H54 (cell line): Measurements from ENCODE around the gene CHD6.

Experiments used
- DNase-seq: peaks from one replicate; pipeline ENCODE4 v3.0.0; 2011; ENCODE audit warnings: low spot score, mixed read lengths; ENCODE audit not compliant: insufficient read length
- FAIRE-seq: peaks from 3 replicates; lab custom pipeline; 2011; peaks lifted over from hg19 to GRCh38; lab: Jason Lieb, UNC
- POLR2A ChIP-seq: IDR thresholded peaks from 2 replicates; pipeline ENCODE4 v1.6.1; 2011; ENCODE audit warnings: low read depth, mild to moderate bottlenecking, low read length

CHD6 gene

DNA sequence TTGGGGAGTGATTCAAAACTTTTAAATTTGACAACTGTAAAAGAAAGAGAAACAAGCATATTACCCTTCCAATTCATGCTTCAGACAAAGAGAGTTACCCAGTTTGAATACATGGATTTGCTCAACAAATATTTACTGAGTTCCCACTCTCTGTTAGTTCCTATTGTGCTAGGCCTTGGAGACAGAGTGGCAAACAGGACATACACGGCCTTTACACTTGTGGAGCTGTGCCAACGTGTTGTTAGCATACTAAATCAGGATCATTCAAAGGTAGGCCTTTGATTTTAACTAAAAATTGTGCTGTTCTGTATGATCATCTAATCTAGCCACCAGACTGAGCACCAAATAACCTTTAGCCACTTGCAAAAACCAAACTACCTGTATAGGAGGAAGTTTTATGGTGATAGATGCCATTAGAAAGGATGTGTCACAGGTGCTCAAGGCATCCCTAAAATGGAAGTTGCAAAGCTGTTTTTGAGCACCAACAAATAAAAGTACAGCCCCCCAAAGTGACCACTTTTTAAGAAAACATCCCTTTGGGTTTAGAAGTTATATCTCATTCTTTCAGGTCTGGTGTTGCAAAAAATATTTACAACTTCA, 84.5 kb downstream of the CHD6 start:
- FAIRE-seq: no peak

DNA sequence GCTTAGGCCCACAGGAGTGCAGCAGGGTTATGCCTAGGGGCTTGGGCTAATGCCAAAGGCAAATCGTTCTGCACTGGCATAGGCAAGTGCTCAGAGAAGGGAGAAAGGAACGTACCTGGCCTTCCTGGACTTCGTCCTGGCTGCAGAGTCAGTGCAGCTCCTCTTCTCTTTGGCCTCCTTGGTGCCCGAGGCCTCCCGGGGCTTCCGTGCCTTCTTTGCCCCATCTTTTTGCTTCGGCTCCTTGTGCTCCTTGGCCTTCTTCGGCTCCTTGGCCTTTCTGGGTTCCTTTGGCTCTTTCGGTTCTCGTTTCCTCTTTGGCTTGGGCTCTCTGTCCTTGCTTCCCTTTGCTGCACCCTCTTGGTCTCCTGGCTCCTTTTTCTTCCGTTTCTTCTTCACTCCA, 85.2 kb downstream of the CHD6 start:
- FAIRE-seq (no peak), DNase-seq (no peak)
- no peak for TF ChIP-seq POLR2A

More for the DNA sequence above, 84.5 kb downstream of the CHD6 start:
- no peak for DNase-seq
- TF ChIP-seq POLR2A: no peak

DNA sequence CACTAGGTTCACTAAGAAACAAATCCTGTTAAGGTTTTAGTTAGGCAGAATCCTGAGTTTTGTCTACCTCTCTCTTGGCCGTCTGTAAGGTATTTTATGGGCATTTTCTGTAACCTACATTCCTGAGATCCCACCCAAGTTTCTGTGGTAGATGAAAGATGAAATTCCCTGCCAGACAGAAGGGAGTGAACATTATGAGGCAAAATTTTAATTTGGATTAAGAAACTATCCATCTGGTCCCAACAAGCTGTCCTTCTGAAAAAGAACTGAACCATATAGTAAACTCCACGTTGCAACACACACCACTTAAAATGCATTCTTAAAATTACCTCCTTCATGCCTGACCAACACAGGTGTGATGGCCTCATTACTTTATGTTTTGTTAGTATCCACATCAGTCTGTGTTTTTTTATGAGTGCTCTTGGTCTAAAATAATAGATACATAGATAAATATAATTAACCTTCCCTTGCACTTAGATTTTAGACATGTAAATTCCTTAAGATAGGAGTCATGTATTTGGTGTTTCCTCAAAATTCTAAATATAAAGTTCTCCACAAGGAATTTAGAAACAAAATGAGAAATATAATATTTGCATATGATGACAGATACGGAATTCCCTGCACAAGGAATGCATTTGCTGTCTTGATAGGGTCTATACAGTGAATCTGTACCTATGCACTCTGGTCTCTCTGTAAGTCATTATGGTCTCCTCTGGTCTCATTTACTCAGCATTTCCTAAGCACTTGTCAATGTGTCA, 86.5 kb downstream of the CHD6 start:
- no peak for TF ChIP-seq POLR2A
- DNase-seq (no peak), FAIRE-seq (no peak)

DNA sequence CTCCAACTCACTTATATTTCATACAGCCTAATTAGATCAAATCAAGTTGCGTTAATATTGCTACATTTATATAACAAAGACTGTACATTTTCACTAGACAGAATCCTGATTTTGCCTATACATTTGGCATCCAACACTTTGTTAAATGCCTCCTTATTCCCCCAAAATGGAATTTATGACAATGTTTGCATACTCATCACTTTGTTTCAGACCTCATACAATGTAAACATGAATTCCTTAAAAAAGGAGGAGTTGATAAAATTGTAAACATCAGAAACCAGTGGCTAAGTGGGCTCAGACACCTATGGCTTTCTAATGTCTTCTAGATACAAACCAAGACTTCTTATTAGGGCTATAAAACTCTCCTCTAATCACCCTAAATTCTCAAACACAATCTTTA, 87.3 kb downstream of the CHD6 start:
- FAIRE-seq (no peak), DNase-seq (no peak)
- no peak for TF ChIP-seq POLR2A

DNA sequence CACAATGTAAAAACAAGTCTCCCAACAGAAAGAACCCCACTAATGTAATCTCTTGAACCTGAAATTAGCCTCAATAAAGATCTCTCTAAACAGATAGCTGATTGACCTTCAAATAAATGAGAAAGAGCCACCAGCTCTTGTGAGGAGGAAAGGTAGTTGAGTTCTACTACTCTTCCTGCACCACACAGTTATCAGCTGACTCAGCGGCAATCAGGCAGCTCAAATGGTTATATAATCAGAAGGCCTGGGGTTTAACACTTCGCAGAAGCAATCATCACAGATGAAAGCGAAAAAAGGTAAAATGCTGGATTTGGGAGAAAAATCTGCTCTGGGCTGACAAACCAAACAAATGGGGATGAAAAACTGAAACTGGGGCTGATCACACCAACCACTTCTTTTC, 91.8 kb downstream of the CHD6 start:
- FAIRE-seq: no peak

DNA sequence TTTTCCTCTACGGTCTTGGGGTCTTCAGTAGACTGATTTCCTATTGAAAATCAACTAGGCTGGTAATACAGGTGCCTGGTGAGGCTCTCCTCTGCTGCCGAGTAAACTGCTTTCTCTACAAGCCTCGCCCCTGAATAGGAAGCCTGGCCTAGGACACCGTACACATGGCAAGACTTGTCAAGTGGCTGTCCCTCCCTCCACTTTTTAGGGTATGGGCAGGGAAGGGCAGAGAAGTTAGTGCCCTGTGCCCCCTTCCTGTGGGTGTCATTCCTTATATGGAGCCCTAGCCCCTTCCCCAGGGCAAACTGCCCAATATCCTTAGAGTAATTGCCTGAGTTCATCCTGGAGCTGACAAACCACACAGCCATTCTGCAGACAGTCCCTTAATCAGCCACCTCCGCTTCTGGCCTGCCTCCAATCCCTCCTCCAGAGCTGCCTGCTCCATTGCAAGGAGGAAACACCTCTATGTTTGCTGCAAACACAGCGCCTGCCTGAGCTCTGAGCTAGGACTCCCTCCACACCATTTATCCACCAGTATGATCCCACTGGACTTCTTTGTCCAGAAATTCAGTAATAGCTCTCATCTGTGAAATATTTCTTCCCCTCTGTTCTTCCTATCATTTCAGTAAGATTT, 93.1 kb downstream of the CHD6 start:
- no peak for DNase-seq
- TF ChIP-seq POLR2A: no peak
- no peak for FAIRE-seq

More for the DNA sequence above, 91.8 kb downstream of the CHD6 start:
- no peak for TF ChIP-seq POLR2A
- DNase-seq: no peak

DNA sequence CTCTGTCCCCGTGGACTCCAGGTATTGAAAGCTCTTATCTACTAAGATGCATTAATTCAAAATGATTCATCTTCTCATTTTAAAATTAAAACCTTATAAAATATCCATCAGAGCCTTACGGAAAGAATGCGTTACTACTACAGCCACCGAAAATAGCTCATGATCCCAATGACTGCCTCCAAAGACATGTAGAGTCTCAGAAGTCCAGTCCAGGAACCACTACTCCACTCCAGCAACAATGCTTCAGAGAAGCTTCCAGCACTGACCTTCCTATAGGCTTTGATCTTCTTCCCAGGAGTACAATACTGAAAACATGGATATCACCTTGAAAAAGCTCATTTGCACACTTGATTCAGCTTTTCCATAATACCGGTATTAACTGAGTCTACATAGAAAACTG, 94.3 kb downstream of the CHD6 start:
- no peak for FAIRE-seq
- DNase-seq: no peak
- no peak for TF ChIP-seq POLR2A

DNA sequence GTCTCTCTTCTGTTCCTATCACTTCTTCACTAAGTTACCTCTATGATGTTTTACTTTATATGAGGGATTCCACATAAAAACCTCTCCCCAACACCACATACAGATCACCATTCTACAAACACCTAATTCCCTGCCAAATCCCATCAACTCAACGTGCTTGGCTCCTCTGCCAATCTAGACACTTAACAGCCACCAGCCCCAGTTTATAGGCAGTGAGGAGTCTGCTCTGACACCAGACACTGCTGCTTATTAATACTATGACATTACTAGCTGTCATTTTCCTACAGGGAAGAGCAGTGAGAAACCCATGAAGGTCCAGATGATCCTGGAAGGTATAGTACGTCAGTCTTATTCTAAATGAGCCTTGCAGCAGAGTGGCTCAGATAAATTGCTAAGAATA, 104.3 kb downstream of the CHD6 start:
- FAIRE-seq (no peak), DNase-seq (no peak)
- no peak for TF ChIP-seq POLR2A

DNA sequence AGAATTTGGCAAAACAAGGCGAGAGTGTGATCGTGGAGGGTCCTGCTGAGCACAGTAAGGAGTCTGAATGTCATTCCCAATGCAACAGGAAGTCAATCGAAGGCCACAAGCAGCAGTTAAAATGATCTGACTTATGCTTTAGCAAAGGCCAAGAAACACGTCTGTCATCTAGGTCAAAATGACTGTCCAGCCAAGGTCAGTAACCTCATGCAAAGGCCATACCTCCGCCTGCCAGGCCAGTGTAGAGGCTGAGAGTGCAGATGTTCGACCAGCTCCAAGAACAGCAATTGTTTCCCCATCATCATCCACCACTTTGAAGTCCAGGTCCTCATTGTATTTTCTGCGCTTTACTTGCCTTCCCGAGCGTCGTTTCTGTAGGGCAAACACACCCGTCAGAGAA, 105.6 kb downstream of the CHD6 start:
- DNase-seq (no peak), FAIRE-seq (no peak)
- TF ChIP-seq POLR2A: no peak

DNA sequence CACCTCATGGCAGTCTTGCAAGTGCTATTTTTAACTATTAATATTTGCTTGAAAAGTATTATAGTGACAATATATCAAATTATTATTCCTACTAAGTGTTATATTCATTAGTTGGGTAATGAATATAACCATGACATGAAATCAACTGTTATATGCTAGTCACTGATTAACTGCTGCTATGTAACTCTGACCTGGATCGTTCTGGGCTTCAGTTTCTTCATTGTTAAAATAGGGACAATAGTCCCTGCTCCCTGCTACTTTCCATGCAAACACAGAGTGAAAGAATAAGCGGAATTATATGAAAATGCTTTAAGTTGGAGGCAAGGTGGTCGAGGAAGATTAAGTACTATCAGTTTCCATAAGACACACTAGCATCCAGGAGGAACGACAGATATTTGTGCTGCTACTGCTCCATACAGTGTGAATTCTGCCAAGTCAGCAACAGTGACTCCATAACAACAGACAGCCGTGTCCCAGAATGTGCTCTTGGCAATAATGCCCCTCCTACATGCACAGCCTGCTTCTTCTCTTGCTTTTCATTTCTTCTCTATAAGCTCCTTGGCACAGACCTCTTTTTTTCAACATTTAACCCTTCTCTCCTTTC, 107.2 kb downstream of the CHD6 start:
- TF ChIP-seq POLR2A: no peak
- FAIRE-seq: no peak
- DNase-seq: no peak

DNA sequence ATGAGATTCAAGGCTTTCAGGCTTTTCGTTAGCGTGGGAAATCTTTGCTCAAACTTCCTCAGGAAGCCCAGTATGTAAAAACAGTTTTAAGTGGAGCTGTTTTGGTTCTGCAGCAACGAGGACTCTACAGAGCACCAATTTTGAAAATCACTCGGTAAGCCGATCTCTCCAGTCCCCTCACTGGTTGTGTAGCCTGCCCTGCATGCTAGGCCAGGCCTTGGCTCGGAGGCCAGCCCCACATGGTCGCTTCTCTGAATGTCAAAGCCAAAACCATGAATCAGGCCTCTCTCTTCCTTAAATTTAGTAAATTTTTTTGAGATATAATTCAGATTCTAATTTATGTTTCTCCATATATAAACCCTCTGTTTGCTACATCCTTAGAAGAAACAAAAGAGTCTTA, 108.0 kb downstream of the CHD6 start:
- DNase-seq (no peak), FAIRE-seq (no peak)
- TF ChIP-seq POLR2A: no peak

DNA sequence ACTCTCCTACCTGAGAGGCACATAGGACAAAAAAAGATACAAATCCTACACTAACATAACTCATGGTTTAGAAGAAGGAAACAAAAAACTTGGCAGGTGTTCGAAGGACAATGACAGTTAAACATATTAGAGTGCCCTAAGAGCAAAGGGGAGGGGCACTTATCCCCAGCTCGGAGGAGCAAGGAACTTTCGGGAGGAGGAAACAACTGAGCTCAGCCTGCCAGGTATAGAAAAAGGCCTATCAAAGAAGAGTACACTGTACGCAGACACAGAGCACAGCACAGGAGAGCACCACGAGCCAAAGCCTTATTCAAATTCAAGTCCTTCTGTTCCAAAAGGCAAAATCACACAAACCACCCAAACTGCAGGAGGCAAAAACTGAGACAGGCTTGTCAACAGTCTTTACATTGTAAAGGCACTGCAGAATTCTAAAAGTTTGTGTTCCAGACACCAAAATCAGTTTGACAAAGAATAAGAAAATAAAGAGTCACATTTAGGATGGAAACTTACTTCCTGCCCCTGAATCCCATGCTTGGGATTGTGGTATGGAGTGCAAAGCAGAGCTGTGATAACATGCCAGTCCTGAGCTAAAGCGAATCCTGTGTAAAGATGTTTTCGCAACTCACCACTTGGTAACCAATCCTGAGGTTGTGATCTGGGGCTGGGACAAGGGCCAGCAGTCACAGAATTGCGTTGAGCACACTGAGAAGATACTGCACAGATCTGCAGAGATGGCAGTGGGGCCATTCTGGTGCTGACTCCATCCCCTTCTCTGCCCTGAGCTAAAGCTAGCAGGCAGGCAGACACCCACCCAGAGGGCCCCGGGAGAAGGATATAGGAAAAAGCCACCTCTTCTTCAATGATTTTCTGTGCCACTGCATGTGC, 108.6 kb downstream of the CHD6 start:
- DNase-seq (no peak), FAIRE-seq (no peak)
- no peak for TF ChIP-seq POLR2A

DNA sequence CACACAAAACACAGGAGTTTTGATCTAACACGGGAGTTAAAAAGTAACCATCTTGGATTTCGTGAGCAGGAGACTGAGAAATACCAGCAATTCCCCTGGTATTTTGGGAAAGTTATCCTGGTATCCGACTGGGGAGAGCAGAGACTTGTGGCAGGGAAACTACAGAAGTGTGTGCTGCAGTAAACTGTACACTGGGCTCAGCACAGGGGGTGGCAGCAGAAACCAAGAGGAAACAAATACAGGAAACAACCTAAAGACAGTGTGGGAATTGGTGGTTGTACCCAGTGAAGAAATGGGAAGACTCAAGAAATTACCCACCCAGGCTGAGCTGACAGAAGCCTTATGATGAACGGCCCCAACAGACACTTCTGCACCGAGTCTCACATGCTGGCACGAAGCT, 109.8 kb downstream of the CHD6 start:
- TF ChIP-seq POLR2A: no peak
- DNase-seq: no peak
- FAIRE-seq: no peak

DNA sequence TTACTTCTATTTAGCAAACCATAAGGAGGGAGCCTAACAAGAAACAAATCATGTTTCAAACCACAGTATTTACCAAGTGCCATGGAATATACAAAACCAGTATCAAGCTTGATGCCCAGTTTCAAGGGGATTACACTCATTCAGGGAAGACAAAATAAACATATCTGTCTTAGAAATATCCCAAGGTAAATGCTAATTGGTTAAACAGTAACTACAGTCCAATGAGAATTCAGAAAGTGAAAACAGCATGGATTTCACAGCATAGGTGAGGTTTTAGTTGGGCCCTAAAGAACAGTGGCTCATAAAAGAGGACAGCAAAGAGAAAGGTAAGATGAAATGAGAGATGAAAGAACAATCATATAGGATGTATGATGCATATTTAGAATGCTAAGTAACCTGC, 110.3 kb downstream of the CHD6 start:
- no peak for DNase-seq
- no peak for FAIRE-seq
- TF ChIP-seq POLR2A: no peak
